ENCODE data around the gene CXCL8.

DNA sequence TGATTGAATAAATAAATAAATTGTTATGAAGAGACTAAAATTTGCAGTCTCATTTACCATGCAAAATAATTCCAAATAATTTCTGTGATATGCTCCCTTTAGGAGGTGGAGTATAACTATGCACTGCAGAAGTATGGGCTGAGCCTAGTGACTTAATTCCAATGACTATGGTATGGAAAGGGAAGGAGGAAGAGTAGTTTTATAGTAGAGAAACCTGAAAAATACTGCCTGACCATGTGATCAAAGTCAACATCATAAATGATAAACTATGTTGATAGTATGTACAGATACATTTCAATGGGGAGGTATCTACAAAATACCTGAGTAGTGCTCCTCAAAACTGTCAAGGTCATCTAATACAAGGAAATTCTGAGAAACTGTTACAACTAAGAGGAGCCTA, 14.6 kb downstream of the CXCL8 start:
- TF ChIP-seq EZH2 (IDR thresholded peaks at IDR 0.05; ENCODE audit: low read depth, low read length, severe bottlenecking) (no peak), GTF2F1 (IDR thresholded peaks at IDR 0.05; ENCODE audit: borderline replicate concordance, low read depth, low read length) (no peak), BRCA1 (IDR thresholded peaks at IDR 0.05; ENCODE audit: low read depth, low read length) (no peak), MAX (IDR thresholded peaks at IDR 0.05) (no peak), TAF1 (IDR thresholded peaks at IDR 0.05; ENCODE audit: low read depth, low read length) (no peak), POLR2AphosphoS5 (IDR thresholded peaks at IDR 0.05; ENCODE audit: low read depth, low read length) (no peak), SP2 (IDR thresholded peaks at IDR 0.05; ENCODE audit: low read length) (no peak), KDM1A (IDR thresholded peaks at IDR 0.05; ENCODE audit: borderline replicate concordance, low read length) (no peak), RXRA (IDR thresholded peaks at IDR 0.05; ENCODE audit: insufficient read depth, low read depth, low read length) (no peak), POLR2A (IDR thresholded peaks at IDR 0.05; ENCODE audit: control extremely low read depth in 1 of 2, low read depth in 2 of 2, low read length in 2 of 2) (no peak), SP4 (IDR thresholded peaks at IDR 0.05; ENCODE audit: low read length) (no peak), SRF (IDR thresholded peaks at IDR 0.05; ENCODE audit: low read depth, low read length) (no peak), CHD1 (IDR thresholded peaks at IDR 0.05; ENCODE audit: low read depth, low read length) (no peak)
- TF ChIP-seq, protein P1, sequence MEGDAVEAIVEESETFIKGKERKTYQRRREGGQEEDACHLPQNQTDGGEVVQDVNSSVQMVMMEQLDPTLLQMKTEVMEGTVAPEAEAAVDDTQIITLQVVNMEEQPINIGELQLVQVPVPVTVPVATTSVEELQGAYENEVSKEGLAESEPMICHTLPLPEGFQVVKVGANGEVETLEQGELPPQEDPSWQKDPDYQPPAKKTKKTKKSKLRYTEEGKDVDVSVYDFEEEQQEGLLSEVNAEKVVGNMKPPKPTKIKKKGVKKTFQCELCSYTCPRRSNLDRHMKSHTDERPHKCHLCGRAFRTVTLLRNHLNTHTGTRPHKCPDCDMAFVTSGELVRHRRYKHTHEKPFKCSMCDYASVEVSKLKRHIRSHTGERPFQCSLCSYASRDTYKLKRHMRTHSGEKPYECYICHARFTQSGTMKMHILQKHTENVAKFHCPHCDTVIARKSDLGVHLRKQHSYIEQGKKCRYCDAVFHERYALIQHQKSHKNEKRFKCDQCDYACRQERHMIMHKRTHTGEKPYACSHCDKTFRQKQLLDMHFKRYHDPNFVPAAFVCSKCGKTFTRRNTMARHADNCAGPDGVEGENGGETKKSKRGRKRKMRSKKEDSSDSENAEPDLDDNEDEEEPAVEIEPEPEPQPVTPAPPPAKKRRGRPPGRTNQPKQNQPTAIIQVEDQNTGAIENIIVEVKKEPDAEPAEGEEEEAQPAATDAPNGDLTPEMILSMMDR (IDR thresholded peaks at IDR 0.05; ENCODE audit: control extremely low read depth in 1 of 3, insufficient read depth in 1 of 3, low read depth in 1 of 3, low read length in 3 of 3) = no peak

Data from H1 (cell line).